NCI-H2196 treated with DMSO at 0.1 percent for 48 hours (cell line): Measurements from ENCODE around the gene EML3.
"Not testable (repeated sequence)": the region's sequence is repeated elsewhere in the genome, so short reads cannot be mapped to it uniquely, and the experiment has no call there.

Source experiments
- DNase-seq: peaks from one replicate; lab custom pipeline; 2025; ENCODE audit not compliant: unreplicated experiment; lab: John Stamatoyannopoulos, UW

EML3 gene

GRCh38 chr11:62621567-62622470 lies 9.2 kb upstream of the EML3 start, which contains the start of gene B3GAT3:
TSS of gene B3GAT3 (minus strand) at chr11:62621986. CDS start at chr11:62621947, 39 bp downstream.
- DNase-seq, result peak; percentile 96

GRCh38 chr11:62621027-62621566 lies 8.5 kb upstream of the EML3 start:
- no peak for DNase-seq

- DNase-seq, result not testable (repeated sequence)
Measured at GRCh38 chr11:62616957-62617356, 4.4 kb upstream of the EML3 start.

DNA sequence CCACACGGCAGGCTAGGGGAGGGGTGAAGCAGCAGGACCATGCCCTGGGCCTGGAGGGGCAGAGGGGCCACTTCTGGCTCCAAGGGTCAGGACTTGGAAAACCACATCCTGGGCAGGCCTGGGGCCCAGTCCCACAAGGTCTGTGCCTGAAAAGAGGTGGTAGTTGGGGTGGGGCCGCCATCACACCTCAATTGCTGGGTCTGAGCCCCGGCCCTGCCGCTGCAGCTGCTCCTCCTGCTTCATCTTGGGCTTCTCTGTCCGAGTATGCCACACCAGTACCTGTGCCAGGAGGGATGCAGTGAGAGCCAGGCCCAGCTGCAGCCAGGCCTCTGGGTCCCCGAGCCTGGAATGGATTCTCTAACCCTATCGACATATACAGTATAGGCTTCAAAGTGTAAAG lies 2.9 kb upstream of the EML3 start:
- no peak for DNase-seq

DNA sequence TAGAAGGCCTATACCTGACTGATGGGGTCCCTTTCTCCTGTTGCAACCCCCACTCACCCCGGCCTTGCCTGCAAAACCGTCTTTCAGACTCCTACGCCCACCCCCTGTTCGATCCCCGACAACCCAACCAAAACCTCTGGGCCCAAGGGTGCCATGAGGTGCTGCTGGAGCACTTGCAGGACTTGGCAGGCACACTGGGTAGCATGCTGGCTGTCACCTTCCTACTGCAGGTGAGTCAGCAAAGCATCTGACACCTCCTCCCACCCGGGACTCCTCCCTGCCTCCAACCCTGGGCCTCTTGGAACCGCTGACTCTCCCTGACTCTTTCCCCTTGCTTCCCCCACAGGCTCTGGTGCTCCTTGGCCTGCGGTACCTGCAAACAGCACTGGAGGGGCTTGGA lies 1.7 kb upstream of the EML3 start:
- DNase-seq, result peak; percentile 42

GRCh38 chr11:62613291-62613778 lies 760 bp upstream of the EML3 start:
- peak; percentile 82 for DNase-seq

DNA sequence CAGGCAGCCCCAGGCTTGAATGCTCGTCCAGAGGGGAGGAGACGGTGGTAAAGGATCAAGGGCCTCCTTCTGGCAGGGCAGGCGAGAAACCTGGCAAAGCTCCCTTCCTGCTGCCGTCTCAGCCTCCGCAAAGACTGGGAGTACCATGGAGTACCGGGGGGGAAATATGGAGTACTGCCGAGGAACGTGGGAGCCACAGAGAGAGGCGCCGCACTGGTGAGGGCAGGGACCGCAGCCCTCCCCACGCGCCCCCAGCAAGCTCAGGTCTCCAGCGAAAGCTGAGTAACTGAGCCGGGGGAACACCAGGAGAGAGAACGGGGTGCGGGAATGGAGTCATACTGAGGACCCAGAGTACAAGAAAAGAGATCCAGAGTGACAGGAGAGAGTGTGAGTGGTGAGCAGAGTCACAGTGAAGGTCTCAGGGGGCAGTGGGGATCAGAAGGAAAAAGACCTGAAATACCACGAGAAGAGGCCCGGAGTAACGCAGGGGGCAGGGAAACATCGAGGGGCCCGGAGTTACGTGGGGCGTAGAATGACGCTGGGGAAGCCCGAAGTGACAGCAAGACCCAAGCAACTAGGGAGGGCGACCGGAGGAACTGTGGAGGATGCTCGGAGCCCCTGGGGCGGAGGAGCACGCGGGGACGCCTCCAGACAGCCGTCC lies 740 bp downstream of the EML3 start:
- no peak for DNase-seq

DNA sequence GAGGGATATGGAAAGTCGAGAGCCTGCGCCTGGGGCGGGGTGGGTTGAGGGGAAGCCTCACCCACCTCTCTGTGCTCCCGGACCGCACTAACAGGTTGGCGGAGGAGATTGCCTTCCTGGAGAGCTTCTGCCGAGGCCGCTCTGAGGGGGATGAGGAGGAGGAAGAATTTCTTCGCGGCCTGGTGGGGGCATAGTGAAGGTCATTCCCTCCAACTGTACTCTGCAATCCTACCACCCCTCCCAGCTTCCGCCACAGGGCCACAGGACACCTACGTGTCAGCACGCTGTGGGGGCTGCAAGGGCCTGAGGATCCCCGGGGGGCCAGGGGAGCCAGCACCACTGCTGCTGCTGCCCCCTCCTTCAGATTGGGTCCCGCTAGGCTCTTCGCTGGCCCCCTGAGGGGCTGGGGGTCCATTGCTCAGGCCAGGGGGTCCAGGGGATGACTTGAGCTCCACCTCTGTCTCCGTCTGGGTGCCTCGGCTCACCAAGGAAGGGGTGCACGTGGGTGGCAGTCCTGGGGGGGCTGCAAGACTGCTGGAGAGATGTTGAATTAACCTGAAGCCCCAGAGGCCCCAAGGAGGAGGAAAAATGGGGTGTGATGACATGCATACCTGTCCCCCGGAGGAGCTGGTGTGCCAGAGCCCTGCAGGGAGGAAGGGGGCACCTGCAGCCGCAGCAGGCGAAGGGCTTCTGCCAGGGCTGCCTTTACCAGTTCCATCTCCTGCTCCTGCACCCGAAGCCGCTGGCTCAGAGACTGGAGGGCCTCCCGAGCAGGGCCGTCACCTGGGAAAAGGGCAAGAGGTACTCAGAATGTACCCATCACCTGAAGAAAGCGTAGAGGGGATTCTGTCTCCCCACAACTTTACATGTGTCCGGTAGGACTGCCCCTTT lies 1.5 kb downstream of the EML3 start:
- no peak for DNase-seq

DNA sequence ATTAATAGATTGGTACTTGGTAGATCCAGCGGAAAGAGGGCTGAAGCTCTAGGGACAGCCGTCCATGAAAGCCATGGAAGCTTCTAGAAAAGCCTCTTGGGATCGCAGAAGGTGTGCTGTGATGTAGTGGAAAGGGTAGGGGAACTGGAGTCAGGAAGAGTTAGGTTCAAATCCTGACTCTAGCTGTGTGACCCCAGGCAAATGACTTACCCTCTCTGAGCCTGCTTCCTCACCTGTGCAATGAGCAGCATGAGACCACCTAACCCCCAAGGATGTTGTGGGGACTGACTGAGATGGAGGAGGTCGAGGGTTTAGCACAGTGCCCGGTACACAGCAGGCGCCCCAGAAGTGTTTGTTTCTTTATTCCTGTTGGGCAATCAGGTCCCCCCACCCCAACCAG lies 2.2 kb downstream of the EML3 start:
- DNase-seq, result no peak

DNA sequence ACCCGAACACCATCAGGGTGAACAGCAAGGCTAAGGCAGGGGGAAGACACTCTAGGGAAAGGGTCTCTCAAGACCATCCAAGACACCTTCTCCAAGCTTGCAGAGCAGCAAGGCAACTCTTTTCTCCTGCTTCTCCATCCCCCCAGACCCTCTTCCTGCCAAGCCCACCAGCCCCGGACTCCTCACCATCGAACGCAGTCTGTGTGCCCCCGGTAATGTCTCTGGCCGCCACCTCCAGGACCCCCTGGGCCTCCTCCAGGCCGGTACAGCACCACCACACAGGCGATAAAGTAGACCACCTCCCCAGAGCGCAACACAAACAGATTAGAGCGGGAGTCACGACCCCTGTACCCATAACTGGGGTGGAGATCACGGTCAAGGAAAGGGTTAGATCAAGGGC lies 3.8 kb downstream of the EML3 start:
- DNase-seq, result no peak

DNA sequence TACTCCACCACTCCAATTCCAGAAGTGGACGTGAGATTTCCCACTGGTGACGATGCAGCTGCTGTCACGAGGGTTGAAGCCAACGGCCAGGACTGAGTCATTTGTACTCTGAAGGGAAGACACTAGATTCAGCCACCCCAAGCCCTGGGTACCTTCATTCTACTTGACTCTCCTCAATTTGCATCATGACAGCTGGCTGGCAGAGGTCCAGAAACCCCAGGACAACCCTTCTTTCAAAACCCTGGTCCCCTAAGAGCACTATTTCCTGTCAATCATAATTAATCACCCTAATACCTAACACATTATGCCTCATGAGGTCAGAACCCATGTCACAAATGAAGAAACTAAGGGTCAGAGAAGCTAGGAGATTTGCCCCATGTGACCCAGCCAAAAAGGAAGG lies 4.9 kb downstream of the EML3 start:
- no peak for DNase-seq

DNA sequence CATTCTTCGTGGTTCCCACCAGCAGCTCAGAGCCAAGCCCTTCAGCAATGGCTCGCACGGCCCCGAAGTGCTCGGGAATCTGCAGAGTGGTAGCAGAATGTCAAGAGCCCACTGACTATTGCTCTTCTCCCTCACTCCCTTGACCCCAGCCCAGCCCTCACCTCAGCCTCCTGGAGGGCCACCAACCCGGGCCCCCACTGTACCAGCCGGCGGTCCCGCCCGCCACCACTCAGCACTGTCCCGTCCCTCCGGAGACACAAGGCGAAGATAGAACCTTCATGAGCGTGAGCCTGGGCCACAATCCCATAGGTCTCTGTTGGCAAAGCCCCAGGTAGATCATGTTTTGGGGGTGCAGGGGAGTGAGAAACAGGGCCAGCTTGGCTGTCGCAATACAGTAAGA lies 6.7 kb downstream of the EML3 start:
- no peak for DNase-seq

GRCh38 chr11:62605467-62605866 lies 7.1 kb downstream of the EML3 start:
- DNase-seq, result no peak

- no peak for DNase-seq
Measured at GRCh38 chr11:62604460-62605120, 8.0 kb downstream of the EML3 start.

GRCh38 chr11:62603776-62604299 lies 8.7 kb downstream of the EML3 start:
- no peak for DNase-seq

- DNase-seq, result no peak
Measured at GRCh38 chr11:62603072-62603408, 9.5 kb downstream of the EML3 start.

- DNase-seq, result peak; percentile 75
Measured at GRCh38 chr11:62602141-62603071, 10.2 kb downstream of the EML3 start.

DNA sequence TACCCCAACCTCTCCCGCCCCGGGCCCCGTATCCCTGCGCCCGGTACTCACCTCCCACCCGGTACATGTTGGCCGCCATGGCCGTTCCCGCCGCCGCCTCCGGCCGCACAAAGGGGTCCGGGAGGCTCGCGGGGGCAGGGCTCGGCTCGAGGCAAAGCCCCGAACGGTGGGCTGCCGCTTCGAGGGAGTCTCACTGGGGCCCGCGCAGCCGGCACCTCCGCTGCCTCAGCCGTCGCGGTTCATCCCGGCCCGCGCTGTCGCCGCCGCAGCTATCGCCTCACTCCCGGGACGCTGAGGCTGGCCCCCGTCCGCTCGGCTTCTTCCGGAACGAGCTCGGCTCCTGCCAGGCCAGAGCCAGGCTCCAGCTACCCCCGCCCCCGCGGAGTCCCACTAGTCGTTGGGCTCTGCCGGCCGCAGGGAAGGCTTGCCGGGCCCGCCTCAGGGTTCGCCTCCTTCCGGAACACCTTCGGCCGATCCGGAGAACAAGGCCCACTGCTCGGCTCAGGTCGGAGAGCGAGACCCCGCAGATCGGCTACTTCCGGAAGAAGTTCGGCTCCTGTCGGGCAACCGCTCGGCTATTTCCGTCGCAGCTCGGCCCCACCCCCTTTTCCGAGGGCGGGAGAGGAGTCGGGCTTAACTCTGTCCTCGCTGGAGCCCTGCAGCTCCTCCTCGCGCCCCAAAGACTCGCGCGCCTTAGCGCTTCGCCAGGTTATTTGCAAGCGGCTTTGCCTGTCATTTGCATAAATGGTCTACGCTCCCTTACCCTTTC lies 11.0 kb downstream of the EML3 start, which contains the start of gene MTA2:
TSS of gene MTA2 (minus strand) at position 494 of the 769 bp plus-strand sequence. CDS start at position 79, 415 bp downstream.
- DNase-seq, result peak; percentile 97

DNA sequence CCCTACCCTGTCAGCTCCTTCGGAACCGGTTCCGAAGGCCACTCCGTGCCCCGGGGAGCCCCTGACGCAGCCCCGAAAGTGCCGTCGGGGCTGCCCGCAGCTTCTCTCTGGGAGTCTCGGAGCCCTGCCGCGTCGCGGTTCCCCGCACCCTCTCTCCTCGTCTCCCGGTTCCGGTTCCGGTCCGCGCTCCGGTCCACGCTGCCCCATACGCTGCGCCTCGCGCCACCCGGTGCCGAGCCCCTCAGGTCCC lies 11.5 kb downstream of the EML3 start:
- DNase-seq, result no peak
